GM21717 (cell line): ENCODE results near the gene ZNF14.
"Not testable (repeated sequence)": the region's sequence is repeated elsewhere in the genome, so short reads cannot be mapped to it uniquely, and the experiment has no call there.

Experiments
- ATAC-seq: cut with Tn5 transposase; IDR thresholded peaks from one replicate; pipeline ENCODE4 v1.9.1; 2021; ENCODE audit warnings: mild to moderate bottlenecking, moderate library complexity; ENCODE audit not compliant: unreplicated experiment

The ZNF14 gene

GRCh38 chr19:19747357-19748220, 14.7 kb upstream of the ZNF14 start:
- ATAC-seq = no peak

GRCh38 chr19:19746286-19747213, 13.6 kb upstream of the ZNF14 start:
- no peak for ATAC-seq

- no peak for ATAC-seq
These were observed 12.8 kb upstream of the ZNF14 start for GRCh38 chr19:19745496-19746285.

- no peak for ATAC-seq
These were observed 11.7 kb upstream of the ZNF14 start for GRCh38 chr19:19744641-19745040.

GRCh38 chr19:19743921-19744320, 11.0 kb upstream of the ZNF14 start:
- ATAC-seq = not testable (repeated sequence)

- no peak for ATAC-seq
These were observed 10.3 kb upstream of the ZNF14 start for GRCh38 chr19:19743176-19743575.

GRCh38 chr19:19742773-19743172, 9.9 kb upstream of the ZNF14 start:
- no peak for ATAC-seq

- ATAC-seq = no peak
These were observed 8.3 kb upstream of the ZNF14 start for GRCh38 chr19:19741184-19741583.

GRCh38 chr19:19740755-19741154, 7.8 kb upstream of the ZNF14 start:
- no peak for ATAC-seq

GRCh38 chr19:19738564-19738963, 5.7 kb upstream of the ZNF14 start:
- ATAC-seq = no peak

- no peak for ATAC-seq
These were observed 4.8 kb upstream of the ZNF14 start for GRCh38 chr19:19737559-19738332.

GRCh38 chr19:19721896-19722295, 11.0 kb downstream of the ZNF14 start:
- no peak for ATAC-seq

GRCh38 chr19:19719798-19720197, 13.1 kb downstream of the ZNF14 start:
- no peak for ATAC-seq

GRCh38 chr19:19711934-19712828, 20.7 kb downstream of the ZNF14 start:
- no peak for ATAC-seq

GRCh38 chr19:19711306-19711933, 21.5 kb downstream of the ZNF14 start:
- ATAC-seq = no peak

- ATAC-seq = no peak
These were observed 22.4 kb downstream of the ZNF14 start for GRCh38 chr19:19710506-19710905.

GRCh38 chr19:19704836-19705235, 28.1 kb downstream of the ZNF14 start:
- no peak for ATAC-seq

GRCh38 chr19:19700493-19700892, 32.4 kb downstream of the ZNF14 start:
- ATAC-seq = not testable (repeated sequence)

- no peak for ATAC-seq
These were observed 35.3 kb downstream of the ZNF14 start for GRCh38 chr19:19697589-19697988.
